ENCODE data around the gene ESM1.

DNA sequence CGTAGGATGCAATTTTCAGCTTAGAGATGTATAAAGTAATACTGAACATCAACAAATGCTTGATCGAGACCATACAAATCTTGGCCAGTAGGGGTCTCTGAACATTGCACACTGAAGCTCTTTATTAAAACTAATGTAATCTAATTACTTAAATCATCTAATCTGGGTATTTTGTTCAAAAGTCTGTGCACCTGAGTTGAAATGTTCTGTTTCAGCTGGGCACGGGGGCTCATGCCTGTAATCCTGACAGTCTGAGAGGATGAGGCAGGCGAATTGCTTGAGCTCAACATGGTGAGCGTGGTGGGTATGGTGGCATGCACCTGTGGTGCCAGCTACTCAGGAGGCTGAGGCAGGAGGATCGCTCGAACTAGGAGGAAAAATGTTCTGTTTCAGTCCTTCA is 41.0 kb downstream of the ESM1 start:
- TF ChIP-seq, protein P1, sequence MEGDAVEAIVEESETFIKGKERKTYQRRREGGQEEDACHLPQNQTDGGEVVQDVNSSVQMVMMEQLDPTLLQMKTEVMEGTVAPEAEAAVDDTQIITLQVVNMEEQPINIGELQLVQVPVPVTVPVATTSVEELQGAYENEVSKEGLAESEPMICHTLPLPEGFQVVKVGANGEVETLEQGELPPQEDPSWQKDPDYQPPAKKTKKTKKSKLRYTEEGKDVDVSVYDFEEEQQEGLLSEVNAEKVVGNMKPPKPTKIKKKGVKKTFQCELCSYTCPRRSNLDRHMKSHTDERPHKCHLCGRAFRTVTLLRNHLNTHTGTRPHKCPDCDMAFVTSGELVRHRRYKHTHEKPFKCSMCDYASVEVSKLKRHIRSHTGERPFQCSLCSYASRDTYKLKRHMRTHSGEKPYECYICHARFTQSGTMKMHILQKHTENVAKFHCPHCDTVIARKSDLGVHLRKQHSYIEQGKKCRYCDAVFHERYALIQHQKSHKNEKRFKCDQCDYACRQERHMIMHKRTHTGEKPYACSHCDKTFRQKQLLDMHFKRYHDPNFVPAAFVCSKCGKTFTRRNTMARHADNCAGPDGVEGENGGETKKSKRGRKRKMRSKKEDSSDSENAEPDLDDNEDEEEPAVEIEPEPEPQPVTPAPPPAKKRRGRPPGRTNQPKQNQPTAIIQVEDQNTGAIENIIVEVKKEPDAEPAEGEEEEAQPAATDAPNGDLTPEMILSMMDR (IDR thresholded peaks at IDR 0.05; ENCODE audit: insufficient read depth, low read length) = no peak
- TF ChIP-seq POLR2AphosphoS5 (IDR thresholded peaks at IDR 0.05; ENCODE audit: low read depth) (no peak), SPI1 (IDR thresholded peaks at IDR 0.05; ENCODE audit: borderline replicate concordance, low read depth) (no peak), GABPA (IDR thresholded peaks at IDR 0.05; ENCODE audit: low read depth) (no peak)
- TF ChIP-seq, protein P2, sequence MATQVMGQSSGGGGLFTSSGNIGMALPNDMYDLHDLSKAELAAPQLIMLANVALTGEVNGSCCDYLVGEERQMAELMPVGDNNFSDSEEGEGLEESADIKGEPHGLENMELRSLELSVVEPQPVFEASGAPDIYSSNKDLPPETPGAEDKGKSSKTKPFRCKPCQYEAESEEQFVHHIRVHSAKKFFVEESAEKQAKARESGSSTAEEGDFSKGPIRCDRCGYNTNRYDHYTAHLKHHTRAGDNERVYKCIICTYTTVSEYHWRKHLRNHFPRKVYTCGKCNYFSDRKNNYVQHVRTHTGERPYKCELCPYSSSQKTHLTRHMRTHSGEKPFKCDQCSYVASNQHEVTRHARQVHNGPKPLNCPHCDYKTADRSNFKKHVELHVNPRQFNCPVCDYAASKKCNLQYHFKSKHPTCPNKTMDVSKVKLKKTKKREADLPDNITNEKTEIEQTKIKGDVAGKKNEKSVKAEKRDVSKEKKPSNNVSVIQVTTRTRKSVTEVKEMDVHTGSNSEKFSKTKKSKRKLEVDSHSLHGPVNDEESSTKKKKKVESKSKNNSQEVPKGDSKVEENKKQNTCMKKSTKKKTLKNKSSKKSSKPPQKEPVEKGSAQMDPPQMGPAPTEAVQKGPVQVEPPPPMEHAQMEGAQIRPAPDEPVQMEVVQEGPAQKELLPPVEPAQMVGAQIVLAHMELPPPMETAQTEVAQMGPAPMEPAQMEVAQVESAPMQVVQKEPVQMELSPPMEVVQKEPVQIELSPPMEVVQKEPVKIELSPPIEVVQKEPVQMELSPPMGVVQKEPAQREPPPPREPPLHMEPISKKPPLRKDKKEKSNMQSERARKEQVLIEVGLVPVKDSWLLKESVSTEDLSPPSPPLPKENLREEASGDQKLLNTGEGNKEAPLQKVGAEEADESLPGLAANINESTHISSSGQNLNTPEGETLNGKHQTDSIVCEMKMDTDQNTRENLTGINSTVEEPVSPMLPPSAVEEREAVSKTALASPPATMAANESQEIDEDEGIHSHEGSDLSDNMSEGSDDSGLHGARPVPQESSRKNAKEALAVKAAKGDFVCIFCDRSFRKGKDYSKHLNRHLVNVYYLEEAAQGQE (IDR thresholded peaks at IDR 0.05; ENCODE audit: insufficient replicate concordance, low read depth) = no peak

Measured in HL-60 (cell line).